ENCODE measurements around the gene SUMF1. TPM values are rescaled to one million over a fixed set of nuclear protein-coding genes. Genes with fewer than 3 reads are reported as not detected.

Gene SUMF1
- total RNA-seq, 6 experiments from 2014 or later: 15.9 to 32.4 (median 21.3) TPM

- no peak for ATAC-seq
- H3K27ac ChIP-seq: peak overlapping the region in 2 of 3 donors; percentile 12 to 15
- intact Hi-C loops (cut with DNase I): no loop called here
Measured at GRCh38 chr3:4359805-4360502, 107.1 kb downstream of the SUMF1 start.

GRCh38 chr3:4358273-4358672 is 108.8 kb downstream of the SUMF1 start:
- H3K27ac ChIP-seq: no peak overlapping the region
- H3K4me1 ChIP-seq: peaks cover 0 to 20% (median 10%) of the 10 kb centered on the region in 4 donors
- H3K4me3 ChIP-seq: no peak overlapping the region
- TF ChIP-seq POLR2A (IDR thresholded peaks at IDR 0.05) (no peak), CTCF (IDR thresholded peaks at IDR 0.05) (no peak)
- no peaks in the 10 kb centered on the region for H3K9me3 ChIP-seq
- ATAC-seq (no peak), DNase-seq (no peak)
- H3K27me3 ChIP-seq: no peaks in the 10 kb centered on the region
- no peaks in the 10 kb centered on the region for H3K36me3 ChIP-seq
- 74% methylated on average over 4 of the region's 4 CpGs for WGBS (ENCODE audit: insufficient coverage, low coverage, low lambda C conversion rate, missing lambda C conversion rate)
- intact Hi-C loops (cut with DNase I): no loop called here

More at GRCh38 chr3:4359805-4360502, 107.1 kb downstream of the SUMF1 start:
- no peaks in the 10 kb centered on the region for H3K27me3 ChIP-seq
- H3K4me1 ChIP-seq: peaks cover 0 to 18% (median 9%) of the 10 kb centered on the region in 4 donors
- 84% methylated on average over 12 of the region's 12 CpGs for WGBS (ENCODE audit: insufficient coverage, low coverage, low lambda C conversion rate, missing lambda C conversion rate)
- H3K9me3 ChIP-seq: no peaks in the 10 kb centered on the region
- H3K36me3 ChIP-seq: no peaks in the 10 kb centered on the region
- no peak for DNase-seq
- H3K4me3 ChIP-seq: no peak overlapping the region
- no peak for TF ChIP-seq POLR2A (IDR thresholded peaks at IDR 0.05)

GRCh38 chr3:4356546-4357410 is 110.3 kb downstream of the SUMF1 start:
- intact Hi-C loops (cut with DNase I): no loop called here
- Histone ChIP-seq H3K36me3 (no peaks in the 10 kb centered on the region), H3K4me1 (peaks cover 0 to 20% (median 10%) of the 10 kb centered on the region in 4 donors), H3K27ac (peak overlapping the region in 2 of 3 donors; percentile 47 to 56), H3K4me3 (no peak overlapping the region), H3K9me3 (no peaks in the 10 kb centered on the region), H3K27me3 (no peaks in the 10 kb centered on the region)
- no peak for DNase-seq
- WGBS (ENCODE audit: insufficient coverage, low coverage, low lambda C conversion rate, missing lambda C conversion rate): 68% methylated on average over 7 of the region's 10 CpGs
- no peak for ATAC-seq
- TF ChIP-seq POLR2A (IDR thresholded peaks at IDR 0.05) (no peak), CTCF (IDR thresholded peaks at IDR 0.05) (no peak)

GRCh38 chr3:4356220-4356540 is 110.9 kb downstream of the SUMF1 start:
- Histone ChIP-seq H3K9me3 (no peaks in the 10 kb centered on the region), H3K27ac (peak overlapping the region; percentile 47 to 56 (median 54)), H3K36me3 (no peaks in the 10 kb centered on the region), H3K27me3 (no peaks in the 10 kb centered on the region), H3K4me3 (no peak overlapping the region), H3K4me1 (peaks cover 0 to 21% (median 10%) of the 10 kb centered on the region in 4 donors)
- DNase-seq (no peak), ATAC-seq (no peak)
- intact Hi-C loops (cut with DNase I): no loop called here
- 72% methylated on average over 3 of the region's 6 CpGs for WGBS (ENCODE audit: insufficient coverage, low coverage, low lambda C conversion rate, missing lambda C conversion rate)
- TF ChIP-seq POLR2A (IDR thresholded peaks at IDR 0.05): no peak
- no peak for TF ChIP-seq CTCF (IDR thresholded peaks at IDR 0.05)
